ENCODE measurements around the gene PPP3CA.
"Not testable (repeated sequence)": the region's sequence is repeated elsewhere in the genome, so short reads cannot be mapped to it uniquely, and the experiment has no call there.

The PPP3CA gene

GRCh38 chr4:101258883-101259282 is 88.4 kb downstream of the PPP3CA start:
- no peak for DNase-seq (ENCODE audit: low read depth in 1 of 2, low spot score in 1 of 2)
- in situ Hi-C loops (cut with HindIII; ENCODE audit: low pct_unique_long_range_greater_than_20kb, low sequenced_read_pairs), result no loop called here
- TF ChIP-seq JUND (IDR thresholded peaks at IDR 0.05; ENCODE audit: low read depth), result no peak

GRCh38 chr4:101256222-101256621 is 91.1 kb downstream of the PPP3CA start:
- in situ Hi-C loops (cut with HindIII; ENCODE audit: low pct_unique_long_range_greater_than_20kb, low sequenced_read_pairs), result no loop called here
- DNase-seq (ENCODE audit: low read depth in 1 of 2, low spot score in 1 of 2), result peak in 1 of 2 experiments; percentile 6
- no peak for TF ChIP-seq JUND (IDR thresholded peaks at IDR 0.05; ENCODE audit: low read depth)

- DNase-seq (ENCODE audit: low read depth in 1 of 2, low spot score in 1 of 2), result no peak
- no peak for TF ChIP-seq JUND (IDR thresholded peaks at IDR 0.05; ENCODE audit: low read depth)
- in situ Hi-C loops (cut with HindIII; ENCODE audit: low pct_unique_long_range_greater_than_20kb, low sequenced_read_pairs), result no loop called here
These were observed 92.5 kb downstream of the PPP3CA start for GRCh38 chr4:101254776-101255175.

DNA sequence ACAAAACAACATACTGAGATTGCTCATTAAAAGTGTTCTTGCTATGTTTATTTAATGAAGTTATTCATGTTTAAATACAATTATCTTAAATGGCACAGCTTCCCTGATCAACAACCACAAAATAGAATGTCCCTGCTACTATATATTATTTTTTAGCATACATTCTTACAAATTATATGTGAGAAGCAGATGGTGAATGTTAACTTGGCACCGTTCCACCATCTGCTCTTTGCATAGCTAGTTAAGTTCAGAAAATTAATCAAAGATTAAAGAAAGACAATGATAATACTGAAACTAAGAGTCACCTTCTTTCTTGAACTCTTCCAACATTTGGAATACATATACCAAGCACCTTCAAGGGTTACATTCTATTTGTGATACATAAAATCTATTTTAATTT is 94.2 kb downstream of the PPP3CA start:
- no peak for DNase-seq (ENCODE audit: low read depth in 1 of 2, low spot score in 1 of 2)
- TF ChIP-seq JUND (IDR thresholded peaks at IDR 0.05; ENCODE audit: low read depth), result no peak
- in situ Hi-C loops (cut with HindIII; ENCODE audit: low pct_unique_long_range_greater_than_20kb, low sequenced_read_pairs), result no loop called here

DNA sequence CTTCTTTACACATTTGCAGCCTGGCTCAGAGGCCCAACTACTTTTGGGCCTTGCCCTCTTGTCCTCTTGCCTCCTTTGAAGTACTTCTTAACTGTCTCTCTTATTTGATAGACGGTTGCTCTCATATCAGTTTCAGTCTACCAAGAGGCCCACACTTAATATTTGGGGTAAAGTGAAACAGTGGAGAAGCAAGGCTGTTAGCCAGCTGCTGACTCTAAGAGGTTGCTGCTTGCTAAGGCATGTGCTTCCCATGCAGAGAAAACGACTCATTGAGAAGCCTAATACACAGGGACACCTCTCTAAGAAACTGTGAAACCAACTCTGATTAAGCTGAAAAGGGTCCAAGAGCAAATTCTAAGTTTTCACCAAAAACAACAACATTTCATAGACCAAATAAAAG is 94.6 kb downstream of the PPP3CA start:
- in situ Hi-C loops (cut with HindIII; ENCODE audit: low pct_unique_long_range_greater_than_20kb, low sequenced_read_pairs), result no loop called here
- no peak for DNase-seq (ENCODE audit: low read depth in 1 of 2, low spot score in 1 of 2)
- TF ChIP-seq JUND (IDR thresholded peaks at IDR 0.05; ENCODE audit: low read depth), result no peak

DNA sequence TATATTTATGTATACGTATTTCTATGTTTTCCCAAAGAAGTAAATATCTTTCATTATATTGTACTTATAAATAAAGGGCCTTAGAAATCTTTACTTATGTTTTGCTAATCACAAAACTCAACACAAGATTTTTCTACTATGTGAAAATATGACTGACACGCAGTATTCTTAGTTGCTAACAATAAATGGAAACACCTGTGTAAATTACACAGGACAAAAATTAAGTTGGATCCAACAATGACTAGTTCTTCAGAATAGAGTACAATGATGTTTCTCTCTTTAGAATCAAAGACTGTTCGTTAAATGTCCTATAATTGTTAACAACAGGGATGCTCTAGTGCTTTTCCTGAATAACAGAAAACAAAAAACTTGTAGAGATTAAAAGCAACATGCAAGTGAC is 96.1 kb downstream of the PPP3CA start:
- DNase-seq (ENCODE audit: low read depth in 1 of 2, low spot score in 1 of 2), result no peak
- no peak for TF ChIP-seq JUND (IDR thresholded peaks at IDR 0.05; ENCODE audit: low read depth)
- in situ Hi-C loops (cut with HindIII; ENCODE audit: low pct_unique_long_range_greater_than_20kb, low sequenced_read_pairs), result no loop called here

GRCh38 chr4:101244349-101244748 is 103.0 kb downstream of the PPP3CA start:
- no peak for DNase-seq (ENCODE audit: low read depth in 1 of 2, low spot score in 1 of 2)
- no peak for TF ChIP-seq JUND (IDR thresholded peaks at IDR 0.05; ENCODE audit: low read depth)
- in situ Hi-C loops (cut with HindIII; ENCODE audit: low pct_unique_long_range_greater_than_20kb, low sequenced_read_pairs), result no loop called here

DNA sequence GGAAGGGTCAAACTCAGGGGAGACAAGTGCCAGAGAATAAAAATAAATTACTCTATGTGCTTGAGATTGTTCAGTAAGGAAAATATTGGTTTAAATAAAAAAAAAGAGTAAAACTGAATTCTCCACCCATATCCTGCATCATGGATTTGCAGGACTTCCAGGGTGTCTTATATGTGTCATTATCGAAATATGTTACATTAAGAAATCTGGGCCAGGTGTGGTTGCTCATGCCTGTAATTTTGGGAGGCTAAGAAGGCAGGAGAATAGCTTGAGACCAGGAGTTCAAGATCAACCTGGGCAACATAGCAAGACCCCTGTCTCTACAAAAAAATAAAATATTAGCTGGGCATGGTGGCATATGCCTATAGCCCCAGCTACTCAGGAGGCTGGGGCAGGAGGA is 104.9 kb downstream of the PPP3CA start:
- no peak for TF ChIP-seq JUND (IDR thresholded peaks at IDR 0.05; ENCODE audit: low read depth)
- no peak for DNase-seq (ENCODE audit: low read depth in 1 of 2, low spot score in 1 of 2)
- in situ Hi-C loops (cut with HindIII; ENCODE audit: low pct_unique_long_range_greater_than_20kb, low sequenced_read_pairs), result no loop called here

- in situ Hi-C loops (cut with HindIII; ENCODE audit: low pct_unique_long_range_greater_than_20kb, low sequenced_read_pairs), result no loop called here
- no peak for DNase-seq (ENCODE audit: low read depth in 1 of 2, low spot score in 1 of 2)
- no peak for TF ChIP-seq JUND (IDR thresholded peaks at IDR 0.05; ENCODE audit: low read depth)
These were observed 107.2 kb downstream of the PPP3CA start for GRCh38 chr4:101240099-101240498.

GRCh38 chr4:101239665-101240064 is 107.7 kb downstream of the PPP3CA start:
- in situ Hi-C loops (cut with HindIII; ENCODE audit: low pct_unique_long_range_greater_than_20kb, low sequenced_read_pairs), result no loop called here
- no peak for TF ChIP-seq JUND (IDR thresholded peaks at IDR 0.05; ENCODE audit: low read depth)
- no peak for DNase-seq (ENCODE audit: low read depth in 1 of 2, low spot score in 1 of 2)

- TF ChIP-seq JUND (IDR thresholded peaks at IDR 0.05; ENCODE audit: low read depth), result no peak
- in situ Hi-C loops (cut with HindIII; ENCODE audit: low pct_unique_long_range_greater_than_20kb, low sequenced_read_pairs), result no loop called here
- no peak for DNase-seq (ENCODE audit: low read depth in 1 of 2, low spot score in 1 of 2)
These were observed 108.6 kb downstream of the PPP3CA start for GRCh38 chr4:101238706-101239105.

DNA sequence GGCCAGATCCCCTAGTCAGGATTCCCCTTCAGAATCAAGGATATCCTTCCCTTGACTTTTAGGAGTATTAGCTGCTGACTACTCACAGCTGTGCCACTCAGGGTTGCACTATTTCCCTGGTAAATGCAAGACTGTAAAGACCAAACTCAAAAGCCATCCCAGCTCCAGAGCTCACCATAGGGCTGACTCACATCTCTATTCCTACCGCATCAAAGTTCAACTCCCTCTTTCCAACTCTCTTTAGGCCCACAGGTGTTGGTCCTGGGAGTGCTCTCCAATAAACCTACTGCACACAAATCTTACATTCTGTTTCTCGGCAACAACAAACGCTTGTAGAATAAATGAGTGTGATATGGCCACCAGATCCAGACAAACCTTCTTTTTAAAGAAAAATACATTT is 109.6 kb downstream of the PPP3CA start:
- no peak for TF ChIP-seq JUND (IDR thresholded peaks at IDR 0.05; ENCODE audit: low read depth)
- DNase-seq (ENCODE audit: low read depth in 1 of 2, low spot score in 1 of 2), result no peak
- in situ Hi-C loops (cut with HindIII; ENCODE audit: low pct_unique_long_range_greater_than_20kb, low sequenced_read_pairs), result no loop called here

- in situ Hi-C loops (cut with HindIII; ENCODE audit: low pct_unique_long_range_greater_than_20kb, low sequenced_read_pairs), result no loop called here
- no peak for DNase-seq (ENCODE audit: low read depth in 1 of 2, low spot score in 1 of 2)
- TF ChIP-seq JUND (IDR thresholded peaks at IDR 0.05; ENCODE audit: low read depth), result no peak
These were observed 111.2 kb downstream of the PPP3CA start for GRCh38 chr4:101236097-101236496.

GRCh38 chr4:101234141-101234540 is 113.2 kb downstream of the PPP3CA start:
- DNase-seq (ENCODE audit: low read depth in 1 of 2, low spot score in 1 of 2); in situ Hi-C loops (cut with HindIII; ENCODE audit: low pct_unique_long_range_greater_than_20kb, low sequenced_read_pairs): not testable (repeated sequence)

All from T47D (cell line).